OCI-LY7 (cell line): ENCODE data around the gene NUBP2. TPM values are rescaled to one million over a fixed set of nuclear protein-coding genes. Genes with fewer than 3 reads are reported as not detected.

Source experiments
- BruUV-seq: library from RNA; stranded (reverse); fragments of 400-500 nt; replicated peaks from 2 replicates; lab custom pipeline; 2021; lab: Mats Ljungman, UMichigan
- CTCF ChIA-PET: fragments of 300-600 bp; sonication (Branson Sonifier 250); formaldehyde crosslinking; loops from one replicate; lab custom pipeline; 2022; ENCODE audit warnings: antibody characterized with exemption; ENCODE audit not compliant: unreplicated experiment; lab: Charles Lee
- POLR2A ChIA-PET: fragments of 300-600 bp; sonication (Branson Sonifier 250); formaldehyde crosslinking; loops from one replicate; lab custom pipeline; 2022; ENCODE audit warnings: antibody characterized with exemption; lab: Charles Lee
- DNase-seq: peaks from one replicate; pipeline ENCODE4 v3.0.0-alpha.2; 2015; ENCODE audit warnings: low spot score
- H2AFZ ChIP-seq: fragments of 200-600 bp; sonication (generic), shearing (Covaris generic); 2 replicates; pipeline ENCODE4 v1.6.1; 2014; ENCODE audit warnings: mild to moderate bottlenecking, antibody characterized with exemption, low read length, moderate library complexity
- H3K27ac ChIP-seq: fragments of 200-600 bp; sonication (generic); 2 replicates; pipeline ENCODE4 v1.5.1; 2014; ENCODE audit warnings: mixed run types, low read depth, mild to moderate bottlenecking, moderate library complexity, low read length, inconsistent platforms; ENCODE audit not compliant: poor library complexity, severe bottlenecking
- H3K36me3 ChIP-seq: fragments of 200-600 bp; sonication (generic); 2 replicates; pipeline ENCODE4 v1.6.1; 2014; ENCODE audit warnings: mild to moderate bottlenecking, antibody characterized with exemption, low read length, moderate library complexity, mixed read lengths; ENCODE audit not compliant: insufficient read depth
- H3K4me1 ChIP-seq: fragments of 200-600 bp; sonication (generic); 2 replicates; pipeline ENCODE4 v1.5.1; 2014; ENCODE audit warnings: mild to moderate bottlenecking, low read length; ENCODE audit not compliant: insufficient read depth, poor library complexity, severe bottlenecking
- H3K4me2 ChIP-seq: fragments of 200-600 bp; sonication (generic); 2 replicates; pipeline ENCODE4 v1.6.1; 2014; ENCODE audit warnings: mild to moderate bottlenecking, low read length
- H3K4me3 ChIP-seq: fragments of 200-600 bp; sonication (generic); 2 replicates; pipeline ENCODE4 v1.5.1; 2014; ENCODE audit warnings: mild to moderate bottlenecking, low read depth, low read length; ENCODE audit not compliant: poor library complexity, severe bottlenecking
- H3K79me2 ChIP-seq: fragments of 200-600 bp; sonication (generic); 2 replicates; pipeline ENCODE4 v1.6.1; 2016; ENCODE audit warnings: low read depth, mild to moderate bottlenecking, low read length, moderate library complexity, mixed read lengths; ENCODE audit not compliant: insufficient read depth
- H3K9me2 ChIP-seq: fragments of 200-600 bp; sonication (generic); 2 replicates; pipeline ENCODE4 v1.6.1; 2016; ENCODE audit warnings: mild to moderate bottlenecking, low read length, mixed read lengths; ENCODE audit not compliant: insufficient read depth
- H3K9me3 ChIP-seq: fragments of 200-600 bp; sonication (generic); 2 replicates; pipeline ENCODE4 v1.6.1; 2014; ENCODE audit warnings: mild to moderate bottlenecking, mixed run types, low read length, mixed read lengths
- H4K20me1 ChIP-seq: fragments of 200-600 bp; sonication (generic); 2 replicates; pipeline ENCODE4 v1.6.1; 2014; ENCODE audit warnings: mild to moderate bottlenecking, antibody characterized with exemption, low read length, moderate library complexity, mixed read lengths; ENCODE audit not compliant: insufficient read depth
- CTCF ChIP-seq: fragments of 200-600 bp; sonication (generic); conservative IDR thresholded peaks from 2 replicates; pipeline ENCODE4 v1.5.1; 2014; ENCODE audit warnings: mild to moderate bottlenecking, antibody characterized with exemption, low read length, moderate library complexity, mixed read lengths
- EZH2phosphoT487 ChIP-seq: fragments of 200-600 bp; sonication (generic); IDR thresholded peaks from 2 replicates; pipeline ENCODE4 v1.6.1; 2018; ENCODE audit warnings: low read depth, borderline replicate concordance, mild to moderate bottlenecking, mixed run types, antibody characterized with exemption, low read length, moderate library complexity, mixed read lengths
- intact Hi-C: fragments of 100-400 bp; cut with micrococcal nuclease; formaldehyde crosslinking; loops from one replicate; pipeline ENCODE4 v1.10.0; 2022; ENCODE audit not compliant: unreplicated experiment
- total RNA-seq, 2 experiments: library from RNA; depleted of rRNA in 1 of 2; stranded (reverse); fragments of >200 nt in 1 of 2; shearing (Covaris generic) in 1 of 2; gene quantifications; 2 replicates each; pipeline ENCODE4 v1.2.3, GENCODE V29; 2014 to 2022

NUBP2 gene
- total RNA-seq, 2 experiments from 2014 or later: 62.7 to 94.9 TPM

GRCh38 chr16:1778200-1779179 lies 4.3 kb upstream of the NUBP2 start:
- H3K9me3 ChIP-seq: no peaks in the 10 kb centered on the region
- H4K20me1 ChIP-seq: no peaks in the 10 kb centered on the region
- peaks cover 18% of the 10 kb centered on the region for H3K79me2 ChIP-seq
- no peak overlapping the region for H3K4me3 ChIP-seq
- ChIA-PET CTCF (no interaction called here), POLR2A (no interaction called here)
- H3K4me1 ChIP-seq: peaks cover 19% of the 10 kb centered on the region
- H3K36me3 ChIP-seq: peaks cover 55% of the 10 kb centered on the region
- no TSS peak for BruUV-seq
- no peak for DNase-seq
- H3K27ac ChIP-seq: no peak overlapping the region
- intact Hi-C loops: no loop called here
- no peaks in the 10 kb centered on the region for H3K9me2 ChIP-seq
- TF ChIP-seq CTCF (no peak), EZH2phosphoT487 (no peak)
- H2AFZ ChIP-seq: no peak overlapping the region
- H3K4me2 ChIP-seq: no peak overlapping the region

GRCh38 chr16:1779234-1779701 lies 3.5 kb upstream of the NUBP2 start:
- H3K4me2 ChIP-seq: no peak overlapping the region
- TF ChIP-seq EZH2phosphoT487 (no peak), CTCF (no peak)
- H3K27ac ChIP-seq: no peak overlapping the region
- no peak overlapping the region for H2AFZ ChIP-seq
- no peaks in the 10 kb centered on the region for H3K9me3 ChIP-seq
- CTCF ChIA-PET: no interaction called here
- no TSS peak for BruUV-seq
- H3K36me3 ChIP-seq: peaks cover 55% of the 10 kb centered on the region
- intact Hi-C loops: no loop called here
- POLR2A ChIA-PET: no interaction called here
- H3K9me2 ChIP-seq: no peaks in the 10 kb centered on the region
- H3K4me3 ChIP-seq: no peak overlapping the region
- no peak for DNase-seq
- peaks cover 18% of the 10 kb centered on the region for H3K79me2 ChIP-seq
- no peaks in the 10 kb centered on the region; the same call in 1 of the 2 replicates for H4K20me1 ChIP-seq
- H3K4me1 ChIP-seq: peaks cover 22% of the 10 kb centered on the region
